HEK293 (cell line): ENCODE data around the gene LRRC46.
A peak's percentile ranks its signal among the peaks of the same experiment; 100 is the strongest.

Experiments used
- CTCF ChIP-seq: fragments of 450-650 bp; formaldehyde crosslinking; IDR thresholded peaks from 2 replicates; pipeline ENCODE4 v1.5.1; 2016; ENCODE audit warnings: missing biosample characterization, missing genetic modification characterization
- PBX3 ChIP-seq: sonication (generic); formaldehyde crosslinking; IDR thresholded peaks from 2 replicates; pipeline ENCODE4 v1.8.1; 2022; ENCODE audit warnings: mild to moderate bottlenecking, moderate library complexity, missing genetic modification reagents
- REST ChIP-seq: fragments of 450-650 bp; formaldehyde crosslinking; IDR thresholded peaks from 2 replicates; pipeline ENCODE4 v1.5.1; 2016; ENCODE audit warnings: missing biosample characterization, missing genetic modification characterization
- ZBTB1 ChIP-seq: fragments of 450-650 bp; formaldehyde crosslinking; IDR thresholded peaks from 2 replicates; pipeline ENCODE4 v1.5.1; 2016; ENCODE audit warnings: missing biosample characterization, missing genetic modification characterization
- ZBTB11 ChIP-seq: fragments of 450-650 bp; formaldehyde crosslinking; conservative IDR thresholded peaks from 2 replicates; pipeline ENCODE4 v1.5.1; 2016; ENCODE audit warnings: low read depth, missing biosample characterization, missing genetic modification characterization
- ZBTB17 ChIP-seq: fragments of 450-650 bp; formaldehyde crosslinking; IDR thresholded peaks from 2 replicates; pipeline ENCODE4 v1.5.1; 2016; ENCODE audit warnings: missing biosample characterization, missing genetic modification characterization
- ZNF10 ChIP-seq: fragments of 450-650 bp; formaldehyde crosslinking; IDR thresholded peaks from 2 replicates; pipeline ENCODE4 v1.5.1; 2017; ENCODE audit warnings: missing biosample characterization, missing genetic modification characterization
- ZNF416 ChIP-seq: fragments of 450-650 bp; formaldehyde crosslinking; IDR thresholded peaks from 2 replicates; pipeline ENCODE4 v1.5.1; 2016; ENCODE audit warnings: missing biosample characterization, missing genetic modification characterization

- TF ChIP-seq CTCF (tag by site-specific recombination): no peak
- no peak for TF ChIP-seq ZNF416 (tag by site-specific recombination)
- TF ChIP-seq ZNF10 (tag by site-specific recombination): no peak
- peak; percentile 10; the same call in 1 of the 2 replicates for TF ChIP-seq ZBTB17 (tag by site-specific recombination)
- no peak for TF ChIP-seq ZBTB11
- TF ChIP-seq PBX3 (CRISPR knock-in tag): no peak
- TF ChIP-seq REST: no peak
- TF ChIP-seq ZBTB1 (tag by site-specific recombination): no peak
These were observed 47.6 kb downstream of the LRRC46 start for GRCh38 chr17:47879028-47879585.
